Right lobe of liver (tissue), 4 donors: Measurements from ENCODE around the gene FBXO39.

Source experiments
- CTCF ChIP-seq, 4 donors: fragments of 200-600 bp in 3 of 4; fragments of 450-650 bp in 1 of 4; IDR thresholded peaks; one replicate each; pipeline versions ENCODE4 v1.5.1 to v1.8.0; 2016 to 2022; ENCODE audit warnings: antibody characterized with exemption in 4 of 4, mild to moderate bottlenecking in 2 of 4
- POLR2A ChIP-seq: fragments of 450-650 bp; IDR thresholded peaks from one replicate; pipeline ENCODE4 v1.6.1; 2017; ENCODE audit warnings: antibody characterized with exemption, mild to moderate bottlenecking
- donor health status: DM: no; HTN: no; CAD: no.
- donor health status: DM: no; HTN: no; CAD: no.
- donor health status: DM: no; HTN: yes; CAD: no.

DNA sequence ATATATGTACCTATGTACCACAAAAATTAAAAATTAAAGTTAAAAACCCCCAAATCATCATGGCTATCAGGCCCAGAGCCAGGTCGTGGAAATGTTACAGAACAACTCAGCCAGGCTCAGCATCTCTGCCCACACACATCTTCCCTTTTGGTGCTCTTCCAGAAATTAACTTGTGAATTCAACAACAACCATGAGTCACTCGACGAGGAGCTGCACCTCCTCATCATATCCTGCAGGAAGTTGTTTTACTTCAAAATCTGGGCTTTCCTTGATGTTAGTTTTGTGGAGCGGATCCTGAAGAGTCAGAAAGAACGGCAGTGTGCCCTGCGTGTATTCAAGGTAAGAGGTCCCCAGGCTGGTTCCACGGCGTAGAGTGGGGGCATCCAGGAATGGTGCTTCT is 10.6 kb downstream of the FBXO39 start:
- TF ChIP-seq CTCF (IDR thresholded peaks at IDR 0.05): no peak
- TF ChIP-seq POLR2A: no peak
